GM21528 (cell line): Measurements from ENCODE around the gene SRPK3.
A peak's percentile ranks its signal among the peaks of the same experiment; 100 is the strongest.

ENCODE experiments used
- ATAC-seq: cut with Tn5 transposase; IDR thresholded peaks from one replicate; pipeline ENCODE4 v1.9.1; 2021; ENCODE audit warnings: mild to moderate bottlenecking, moderate library complexity; ENCODE audit not compliant: unreplicated experiment, low FRiP score

Gene SRPK3

DNA sequence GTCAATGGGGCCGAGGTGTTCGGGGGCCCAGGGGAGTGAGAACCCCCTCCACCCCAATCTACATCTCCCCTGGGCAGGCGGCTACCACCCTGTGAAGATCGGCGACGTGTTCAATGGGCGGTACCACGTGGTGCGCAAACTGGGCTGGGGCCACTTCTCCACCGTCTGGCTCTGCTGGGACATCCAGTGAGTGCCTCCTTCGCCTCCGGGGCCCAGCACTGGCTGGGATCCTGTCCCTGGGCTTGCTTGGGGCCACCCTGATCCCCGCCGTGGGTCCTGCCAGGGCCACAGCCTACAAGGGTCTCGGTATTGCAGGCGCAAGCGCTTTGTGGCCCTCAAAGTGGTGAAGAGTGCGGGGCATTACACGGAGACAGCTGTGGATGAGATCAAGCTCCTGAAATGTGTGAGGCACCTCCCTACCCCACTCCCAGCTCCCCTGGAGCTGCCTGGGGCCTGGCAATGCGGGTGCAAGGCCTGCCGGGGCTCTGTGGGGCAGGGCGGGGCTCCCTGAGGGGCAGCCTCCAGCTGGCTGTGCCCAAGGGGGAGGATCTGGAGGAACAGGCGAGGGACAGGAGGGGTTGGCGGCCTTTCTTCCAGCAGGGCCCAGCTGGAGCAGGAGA is 697 bp downstream of the SRPK3 start:
- no peak for ATAC-seq

DNA sequence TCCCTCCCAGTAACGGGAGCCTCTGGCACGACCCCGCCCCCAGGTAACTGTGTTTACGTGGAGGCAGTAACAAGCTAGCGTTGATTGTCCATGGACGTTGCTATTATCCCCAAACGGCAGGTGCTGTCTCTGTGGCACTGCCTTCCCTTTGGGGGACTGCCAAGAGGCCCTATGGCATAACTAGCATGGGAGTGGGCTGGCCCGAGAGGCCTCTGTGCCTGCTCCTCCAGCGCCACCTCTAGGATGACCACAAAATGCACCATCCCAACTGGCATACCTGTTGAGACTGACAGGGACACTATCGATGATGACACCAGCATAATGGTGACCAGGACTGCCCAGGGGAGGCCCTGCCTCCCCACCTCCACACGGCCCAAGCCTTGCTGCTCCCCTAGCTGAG is 1.5 kb downstream of the SRPK3 start:
- ATAC-seq, result no peak

DNA sequence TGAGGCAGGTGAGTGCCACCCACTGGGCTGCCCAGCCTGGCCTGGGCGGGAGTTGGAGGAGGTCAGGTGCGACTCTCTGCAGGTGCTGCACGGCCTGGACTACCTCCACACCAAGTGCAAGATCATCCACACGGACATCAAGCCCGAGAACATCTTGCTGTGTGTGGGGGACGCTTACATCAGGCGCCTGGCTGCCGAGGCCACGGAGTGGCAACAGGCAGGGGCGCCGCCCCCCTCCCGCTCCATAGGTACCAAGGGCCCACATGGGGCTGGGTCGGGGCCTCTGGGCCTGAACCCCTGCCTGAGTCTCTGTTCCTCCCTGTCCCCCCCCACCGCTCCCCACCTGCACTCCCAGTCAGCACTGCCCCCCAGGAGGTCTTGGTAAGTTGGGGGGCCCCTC is 2.0 kb downstream of the SRPK3 start:
- no peak for ATAC-seq

DNA sequence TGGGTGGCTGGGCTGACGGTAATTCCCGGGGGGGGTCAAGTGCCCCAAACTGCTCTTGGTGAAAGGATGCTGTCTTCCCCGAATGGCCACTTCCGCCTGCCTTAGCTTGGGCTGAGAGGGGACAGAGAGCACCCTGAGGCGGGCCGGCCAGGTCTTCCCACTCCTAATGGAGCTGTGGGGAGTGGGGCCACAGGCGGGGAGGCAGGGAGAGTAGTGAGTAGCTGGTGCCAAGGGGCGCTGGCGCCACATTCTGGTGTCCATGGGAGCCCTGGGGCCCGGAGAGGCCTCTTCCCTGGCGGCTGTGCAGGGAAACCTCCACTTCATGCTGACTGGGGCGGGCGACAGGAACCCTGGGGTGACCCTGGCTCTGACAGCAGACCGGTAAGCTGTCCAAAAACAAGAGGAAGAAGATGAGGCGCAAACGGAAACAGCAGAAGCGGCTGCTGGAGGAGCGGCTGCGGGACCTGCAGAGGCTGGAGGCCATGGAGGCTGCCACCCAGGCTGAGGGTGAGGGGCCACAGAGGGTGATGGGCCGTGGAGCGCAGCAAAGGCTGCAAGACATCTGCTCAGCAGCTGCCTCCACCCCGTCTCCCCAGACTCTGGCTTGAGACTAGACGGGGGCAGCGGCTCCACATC is 2.7 kb downstream of the SRPK3 start:
- ATAC-seq, result no peak

DNA sequence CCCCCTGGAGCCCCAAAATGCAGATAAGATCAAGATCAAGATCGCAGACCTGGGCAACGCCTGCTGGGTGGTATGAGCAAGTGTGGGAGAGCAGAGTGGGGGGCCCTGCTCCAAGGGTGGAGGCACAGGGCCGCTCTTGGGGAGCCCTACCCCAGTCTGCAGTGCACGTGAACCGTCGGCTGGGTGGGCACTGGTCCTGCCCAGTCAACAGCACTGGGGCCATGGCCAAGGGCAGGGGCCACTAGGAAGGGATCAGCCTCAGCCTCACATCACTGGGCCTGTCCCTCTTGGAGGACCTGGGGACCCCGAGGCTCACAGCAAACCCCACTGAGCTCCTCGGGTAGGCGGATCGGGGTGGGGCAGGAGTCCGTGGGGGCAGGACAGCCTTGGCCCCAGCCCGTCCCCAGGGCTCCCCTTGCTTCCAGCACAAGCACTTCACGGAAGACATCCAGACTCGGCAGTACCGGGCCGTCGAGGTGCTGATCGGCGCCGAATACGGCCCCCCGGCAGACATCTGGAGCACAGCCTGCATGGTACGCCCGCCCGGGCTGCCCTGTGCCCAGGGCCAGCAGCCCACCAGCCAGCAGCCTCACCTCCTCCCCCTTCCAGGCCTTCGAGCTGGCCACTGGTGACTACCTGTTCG is 3.6 kb downstream of the SRPK3 start:
- no peak for ATAC-seq

DNA sequence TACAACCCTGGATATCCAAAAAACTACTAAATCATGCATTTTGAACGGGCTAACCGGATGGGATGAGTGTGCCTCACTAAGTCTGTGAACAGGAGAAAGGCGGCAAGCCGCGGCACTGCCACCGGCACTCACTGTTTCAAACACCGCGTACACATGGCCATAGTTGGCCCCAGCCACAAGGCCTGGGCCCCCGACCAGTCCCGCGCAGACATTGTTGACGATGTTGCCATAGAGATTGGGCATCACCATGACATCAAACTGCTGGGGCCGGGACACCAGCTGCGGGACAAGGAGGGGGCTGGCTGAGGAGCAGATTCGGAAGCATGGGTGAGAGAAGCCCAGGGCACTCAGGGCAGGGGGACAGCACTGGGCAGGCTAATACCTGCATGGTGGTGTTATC is 5.8 kb downstream of the SRPK3 start:
- ATAC-seq, result no peak

DNA sequence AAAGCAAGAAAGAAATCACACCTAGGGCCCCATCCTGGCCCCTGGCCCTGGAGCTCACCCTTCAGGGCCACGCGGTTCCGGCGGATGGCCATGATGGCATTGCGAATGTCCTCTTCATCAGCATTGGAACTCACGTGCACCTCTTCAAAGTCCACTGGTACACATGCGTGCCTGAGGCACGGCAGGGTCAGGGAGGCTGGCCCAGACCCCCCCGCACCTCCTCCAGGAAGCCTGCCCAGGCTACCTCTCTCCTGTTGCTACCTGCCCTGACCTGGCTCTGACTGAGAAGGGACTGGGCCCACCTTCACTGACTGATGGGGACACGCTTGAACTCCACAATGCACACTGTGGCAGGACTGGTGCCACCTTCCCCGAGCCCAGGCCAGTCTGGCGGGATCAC is 8.8 kb downstream of the SRPK3 start:
- ATAC-seq, result no peak

DNA sequence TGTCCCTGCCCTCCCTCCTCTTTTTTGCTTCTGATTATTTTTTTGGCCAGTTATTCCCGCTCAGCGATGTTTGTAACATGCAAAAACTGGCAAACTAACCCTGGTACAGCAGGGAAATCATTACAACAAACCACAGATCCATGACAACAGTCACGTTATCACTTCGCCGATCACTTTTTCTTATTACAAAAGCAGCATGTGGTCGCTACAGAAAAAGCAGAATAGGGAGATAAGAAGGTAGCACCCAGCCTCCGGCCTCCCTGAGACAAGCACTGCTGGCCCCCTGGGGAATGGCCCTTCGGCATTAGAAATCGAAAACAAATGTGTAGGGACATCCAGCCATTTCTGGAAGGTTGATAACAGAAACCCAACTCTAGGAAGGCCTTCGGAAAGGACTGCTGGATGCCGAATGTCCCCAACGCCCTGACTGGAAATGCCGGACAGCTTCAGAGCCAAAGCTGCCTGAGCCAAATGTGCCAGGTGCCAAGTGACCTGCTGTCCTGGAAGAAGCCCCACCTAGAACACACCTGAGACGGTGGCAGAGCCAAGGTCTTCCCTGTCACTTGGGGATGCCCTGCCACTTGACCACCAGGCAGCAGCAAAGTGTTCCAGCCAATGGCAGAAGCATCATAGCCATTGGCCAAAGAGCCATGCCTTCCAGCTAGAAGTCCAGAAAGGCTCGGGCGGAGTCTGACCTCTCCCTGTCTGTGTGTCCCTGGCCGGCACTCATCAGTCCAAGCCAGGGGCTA is 10.4 kb downstream of the SRPK3 start:
- ATAC-seq, result no peak

DNA sequence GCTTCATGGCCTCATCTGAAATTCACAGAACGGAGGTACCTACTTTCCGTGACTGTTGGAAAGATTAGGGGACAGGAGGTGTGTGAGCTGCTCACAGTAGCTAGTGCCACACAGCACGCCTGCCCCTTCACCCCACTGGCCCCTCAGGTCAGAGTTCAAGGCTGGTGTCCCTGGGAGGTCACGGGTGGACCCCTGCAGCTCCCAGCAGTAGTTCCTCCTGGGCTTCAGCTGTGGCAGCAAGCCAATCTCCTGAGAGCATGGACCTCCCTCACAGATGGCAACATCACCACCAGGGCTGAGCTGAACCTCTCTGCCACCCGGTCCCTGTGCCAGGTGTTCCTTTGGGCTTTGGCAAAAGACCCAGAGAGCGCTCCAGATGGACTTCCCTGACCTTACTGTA is 11.5 kb downstream of the SRPK3 start:
- ATAC-seq, result no peak

DNA sequence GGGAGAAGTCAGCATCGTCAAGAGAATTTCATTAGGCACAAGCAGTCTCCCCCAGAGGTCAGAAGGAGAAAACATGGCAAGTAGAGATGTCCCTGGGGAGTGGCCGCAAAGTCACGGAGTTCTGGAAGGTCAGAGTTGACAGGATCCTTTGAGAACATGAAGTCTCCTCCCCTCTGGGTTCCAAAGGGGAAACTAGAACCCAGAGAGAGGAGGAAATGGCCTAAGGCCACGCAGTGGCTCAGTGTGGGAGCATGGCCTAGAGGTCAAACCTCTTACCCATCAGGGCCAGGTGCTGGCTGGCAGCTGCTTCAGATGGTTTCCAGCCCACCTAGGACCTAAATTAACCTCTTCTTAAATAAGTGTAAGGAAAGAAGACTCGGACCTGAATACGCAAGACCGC is 12.4 kb downstream of the SRPK3 start:
- no peak for ATAC-seq

DNA sequence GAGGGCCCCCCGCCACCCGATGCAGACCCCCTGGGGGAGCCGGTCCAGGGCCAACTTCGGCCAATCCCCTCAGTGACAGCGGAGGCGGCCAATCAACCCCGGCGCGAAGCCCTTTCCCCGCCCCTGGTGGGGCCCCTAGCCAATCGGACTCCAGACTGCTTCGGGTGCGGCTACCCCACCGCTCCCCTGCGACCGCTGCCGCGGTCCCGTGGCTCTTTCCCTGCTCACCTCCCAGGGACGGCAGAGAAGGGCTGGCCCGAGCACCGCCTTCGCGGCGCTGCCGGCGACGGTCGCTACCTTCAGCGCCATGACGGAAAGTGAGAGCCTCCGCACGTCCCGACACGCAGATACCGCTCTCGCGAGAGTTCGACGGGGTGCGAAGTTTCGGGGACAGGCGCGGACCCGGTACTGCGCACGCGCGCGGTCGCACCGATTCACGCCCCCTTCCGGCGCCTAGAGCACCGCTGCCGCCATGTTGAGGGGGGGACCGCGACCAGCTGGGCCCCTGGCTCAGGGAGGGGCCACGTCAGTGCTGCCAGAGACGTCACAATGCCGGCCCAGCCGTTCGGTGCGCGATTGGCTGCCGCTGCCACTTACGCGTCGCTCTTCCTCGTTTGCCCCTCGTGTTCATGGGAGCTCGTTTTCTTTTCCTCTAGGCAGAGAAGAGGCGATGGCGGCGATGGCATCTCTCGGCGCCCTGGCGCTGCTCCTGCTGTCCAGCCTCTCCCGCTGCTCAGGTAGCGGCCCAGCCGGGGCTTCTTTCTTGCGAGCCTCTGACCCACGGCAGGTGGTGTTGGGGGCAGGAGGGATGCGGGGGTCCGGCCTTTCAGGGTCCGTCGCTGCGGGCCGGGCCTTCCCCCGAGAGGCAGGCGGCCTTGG is 13.4 kb downstream of the SRPK3 start, which contains the start of the genes IDH3G and SSR4:
Gene IDH3G (minus strand): TSS at position 358 of the 879 bp plus-strand sequence. CDS start 49 bp downstream, at position 309.
Gene SSR4 (plus strand): TSS at position 651 of the 879 bp plus-strand sequence. CDS start 20 bp downstream, at position 671.
- peak; percentile 85 for ATAC-seq

DNA sequence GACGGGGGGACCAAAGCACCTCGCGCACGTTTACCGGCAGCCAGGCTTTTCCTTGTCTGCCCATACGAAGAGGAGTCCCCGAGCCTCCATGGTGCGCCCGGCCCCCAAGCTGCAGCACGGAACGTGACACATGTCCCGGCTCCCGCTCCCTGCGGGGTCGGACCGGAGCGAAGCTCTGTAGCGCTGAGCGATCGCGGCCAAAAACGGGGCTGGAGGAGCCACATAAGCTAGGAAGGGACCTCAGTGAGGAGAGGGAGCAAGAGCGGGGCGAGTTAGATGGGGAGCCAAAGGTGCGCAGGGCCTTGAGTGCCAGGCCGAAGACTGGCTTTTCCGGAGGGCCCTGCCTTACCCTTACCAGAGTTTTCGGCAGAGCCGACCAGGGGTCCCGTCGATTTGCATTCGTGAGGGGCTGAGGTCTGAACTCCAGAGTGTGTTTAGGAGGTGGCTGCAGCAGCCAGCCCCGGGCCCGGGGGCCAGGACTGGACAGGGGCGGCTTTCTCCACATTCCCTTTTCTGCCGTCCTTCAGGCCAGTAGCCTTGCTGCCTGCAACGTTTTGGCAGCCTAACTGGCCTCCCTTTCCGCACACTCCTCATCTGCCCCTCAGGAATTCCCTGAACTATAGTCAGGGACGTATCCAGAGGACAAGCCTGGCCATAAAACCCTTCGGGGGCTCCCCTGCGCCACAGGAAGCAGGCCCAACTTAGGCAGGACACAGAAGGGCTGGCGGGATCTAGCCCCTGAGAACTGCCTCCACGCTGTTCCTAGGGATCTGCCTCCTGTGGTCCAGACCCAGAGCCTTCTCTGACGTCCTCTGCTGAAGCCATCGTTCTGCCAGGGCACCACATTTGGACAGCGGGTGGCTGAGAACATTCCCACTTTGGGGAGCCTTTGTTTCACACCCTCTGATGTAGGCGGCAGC is 14.3 kb downstream of the SRPK3 start:
- no peak for ATAC-seq

DNA sequence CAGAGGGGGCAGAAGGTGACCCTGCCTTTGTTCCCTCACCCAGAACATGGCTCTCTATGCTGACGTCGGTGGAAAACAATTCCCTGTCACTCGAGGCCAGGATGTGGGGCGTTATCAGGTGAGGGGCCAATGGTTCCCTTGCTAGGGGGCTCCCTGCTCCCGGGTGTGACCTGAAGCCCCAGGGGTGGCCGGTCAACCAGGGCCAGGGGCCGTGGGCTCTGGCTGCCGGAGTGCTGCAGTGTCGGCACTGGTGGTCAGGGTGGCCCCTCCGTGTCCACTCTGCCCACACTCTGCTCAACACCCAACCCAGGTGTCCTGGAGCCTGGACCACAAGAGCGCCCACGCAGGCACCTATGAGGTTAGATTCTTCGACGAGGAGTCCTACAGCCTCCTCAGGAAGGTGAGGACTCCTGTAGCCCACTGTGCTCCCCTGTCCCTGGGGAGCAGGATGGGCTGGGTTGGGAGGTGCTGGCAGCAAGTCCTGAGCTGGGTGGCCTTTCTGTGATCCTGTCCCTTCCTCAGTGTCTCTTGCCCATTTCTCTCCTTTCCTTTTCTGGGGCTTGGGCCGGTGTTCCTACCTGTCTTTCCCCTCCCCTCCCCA is 16.7 kb downstream of the SRPK3 start:
- no peak for ATAC-seq

DNA sequence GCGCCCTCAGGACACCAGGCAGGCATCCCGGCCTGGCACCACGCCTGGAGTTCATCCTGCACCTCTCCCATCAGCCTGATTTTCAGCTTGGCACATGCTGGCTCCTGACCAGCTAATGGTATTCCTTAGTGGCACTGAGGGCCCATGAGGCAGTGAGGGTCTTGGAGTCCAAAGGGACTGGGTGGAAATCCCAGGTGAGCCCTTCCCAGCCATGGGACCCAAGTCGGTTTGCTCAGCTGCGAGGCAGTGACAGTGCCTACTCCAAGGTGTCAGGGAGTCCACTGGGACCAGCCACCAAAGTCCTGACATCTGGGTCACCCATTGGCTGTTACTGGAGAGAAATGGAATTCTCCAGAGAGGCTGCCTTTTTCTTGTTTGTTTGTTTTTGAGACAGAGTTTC is 18.5 kb downstream of the SRPK3 start:
- ATAC-seq, result no peak

DNA sequence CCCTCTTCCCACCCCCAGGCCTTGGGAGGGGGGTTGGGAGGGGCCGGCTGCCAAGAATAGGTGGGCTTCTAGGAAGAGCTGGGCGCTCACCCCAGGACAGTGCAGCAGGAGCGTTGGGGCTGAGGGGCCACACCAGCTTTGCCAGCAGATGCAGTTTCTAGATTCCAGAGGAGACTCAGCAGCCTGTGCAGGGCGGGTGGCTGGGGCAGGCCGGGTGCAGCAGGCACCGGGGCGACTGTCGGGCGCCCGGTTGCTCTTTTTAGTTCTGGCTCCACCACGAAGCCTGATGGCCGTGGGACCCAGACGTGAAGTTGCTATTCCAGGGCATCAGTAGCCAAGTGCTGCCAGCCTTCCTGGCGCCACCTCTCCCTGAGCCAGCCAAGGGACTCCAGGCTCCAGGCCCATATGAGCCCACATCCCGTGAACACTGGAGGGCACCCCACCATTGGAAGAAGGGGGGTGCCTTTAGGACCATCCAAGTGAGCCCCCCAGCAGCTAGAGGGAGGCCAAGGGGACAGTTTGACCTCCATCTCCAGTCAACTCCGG is 19.4 kb downstream of the SRPK3 start:
- ATAC-seq, result no peak

DNA sequence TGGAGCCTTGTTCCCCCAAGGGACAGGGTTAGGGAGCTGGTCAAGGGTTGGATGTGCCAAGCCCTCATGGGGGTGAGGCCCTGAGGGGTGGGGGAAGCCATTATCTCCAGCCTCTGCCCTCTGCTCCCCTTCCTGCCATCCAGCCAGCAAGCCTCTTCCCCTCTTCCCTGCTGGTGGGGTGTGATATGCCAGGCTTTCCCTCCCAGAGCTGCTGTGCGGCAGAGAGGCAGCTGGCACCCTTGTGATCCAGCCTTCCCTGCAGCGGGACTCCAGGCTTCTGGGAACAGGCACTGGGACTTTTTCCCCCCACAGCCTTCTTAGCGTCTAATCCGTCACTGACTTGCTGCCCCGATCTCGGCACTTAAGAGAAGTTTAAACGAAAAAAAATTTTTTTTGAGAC is 19.9 kb downstream of the SRPK3 start:
- ATAC-seq, result no peak

DNA sequence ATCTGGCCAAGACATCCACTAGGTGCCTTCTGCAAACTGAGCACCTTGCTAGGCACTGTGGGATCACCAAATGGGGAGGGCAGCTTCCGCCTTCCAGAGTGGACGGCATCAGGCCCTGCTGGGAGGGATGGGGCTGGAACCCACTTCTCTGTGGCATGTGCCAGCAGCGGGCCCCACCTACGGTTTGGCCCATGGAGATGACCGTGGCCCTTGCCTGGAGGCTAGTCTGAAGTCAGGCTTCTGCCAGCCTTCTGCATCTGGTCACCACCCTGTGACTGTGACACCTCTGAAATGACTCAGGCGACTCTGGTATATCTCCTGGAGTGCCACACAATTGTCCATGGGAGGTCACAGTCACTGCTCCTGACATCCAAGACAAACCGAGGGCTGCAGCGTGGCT is 20.8 kb downstream of the SRPK3 start:
- no peak for ATAC-seq

DNA sequence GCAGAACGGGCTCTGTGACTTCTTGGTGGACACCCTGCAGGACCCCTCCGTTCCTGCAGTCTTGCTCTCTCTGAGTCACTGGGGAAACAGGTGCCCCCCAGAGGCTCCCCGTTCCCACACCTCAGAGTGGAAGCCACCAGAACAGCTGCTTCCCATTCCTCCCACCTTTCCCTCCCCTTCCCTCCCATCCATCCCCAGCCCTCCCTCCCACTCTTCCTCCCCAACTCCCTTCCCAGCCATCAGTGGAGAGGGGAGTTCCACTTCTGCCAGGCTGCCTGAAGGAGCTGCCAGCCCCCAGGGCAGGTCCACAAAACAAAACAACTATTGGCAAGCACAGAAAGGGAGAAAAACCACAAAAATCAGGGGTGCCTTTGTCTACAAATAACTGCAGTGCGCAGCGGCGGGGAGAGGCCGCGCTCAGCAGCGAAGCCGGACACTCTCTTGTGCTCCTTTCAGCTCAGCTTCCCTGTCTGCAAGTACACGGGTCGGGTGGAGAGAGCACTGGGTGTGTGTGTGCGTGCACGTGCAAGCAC is 21.7 kb downstream of the SRPK3 start:
- no peak for ATAC-seq
